ENCODE measurements around the gene CYSRT1.

The CYSRT1 gene

GRCh38 chr9:137185921-137186320 is 39.1 kb upstream of the CYSRT1 start:
- TF ChIP-seq CTCF (IDR thresholded peaks at IDR 0.05; ENCODE audit: low read depth, low read length, missing control alignments) = no peak
- no peak for DNase-seq (ENCODE audit: extremely low read depth, low read depth)
- no peak overlapping the region for H3K4me3 ChIP-seq (replicated peaks; ENCODE audit: low read depth, low read length)

- DNase-seq (ENCODE audit: extremely low read depth, low read depth) = no peak
- H3K4me3 ChIP-seq (replicated peaks; ENCODE audit: low read depth, low read length) = no peak overlapping the region
- no peak for TF ChIP-seq CTCF (IDR thresholded peaks at IDR 0.05; ENCODE audit: low read depth, low read length, missing control alignments)
These were observed 38.6 kb upstream of the CYSRT1 start for GRCh38 chr9:137186385-137186784.

GRCh38 chr9:137187386-137187785 is 37.6 kb upstream of the CYSRT1 start:
- DNase-seq (ENCODE audit: extremely low read depth, low read depth) = no peak
- no peak for TF ChIP-seq CTCF (IDR thresholded peaks at IDR 0.05; ENCODE audit: low read depth, low read length, missing control alignments)
- peak overlapping the region; percentile 94 for H3K4me3 ChIP-seq (replicated peaks; ENCODE audit: low read depth, low read length)

GRCh38 chr9:137188086-137188489 is 36.9 kb upstream of the CYSRT1 start:
- H3K4me3 ChIP-seq (replicated peaks; ENCODE audit: low read depth, low read length) = peak overlapping the region; percentile 94
- TF ChIP-seq CTCF (IDR thresholded peaks at IDR 0.05; ENCODE audit: low read depth, low read length, missing control alignments) = no peak
- DNase-seq (ENCODE audit: extremely low read depth, low read depth) = no peak

GRCh38 chr9:137188490-137189296 is 36.3 kb upstream of the CYSRT1 start, which contains the start of the genes ANAPC2 and SSNA1:
Gene ANAPC2, minus strand, starts transcription at chr9:137188560. Its CDS starts 28 bp downstream, at chr9:137188532.
Gene SSNA1, plus strand, starts transcription at chr9:137188676. Its CDS starts 51 bp downstream, at chr9:137188727.
- H3K4me3 ChIP-seq (replicated peaks; ENCODE audit: low read depth, low read length) = peak within 1 kb of the TSS; percentile 94
- DNase-seq (ENCODE audit: extremely low read depth, low read depth) = peak; percentile 75
- TF ChIP-seq CTCF (IDR thresholded peaks at IDR 0.05; ENCODE audit: low read depth, low read length, missing control alignments) = peak; percentile 37

- TF ChIP-seq CTCF (IDR thresholded peaks at IDR 0.05; ENCODE audit: low read depth, low read length, missing control alignments) = no peak
- peak overlapping the region; percentile 94 for H3K4me3 ChIP-seq (replicated peaks; ENCODE audit: low read depth, low read length)
- DNase-seq (ENCODE audit: extremely low read depth, low read depth) = no peak
These were observed 35.4 kb upstream of the CYSRT1 start for GRCh38 chr9:137189297-137190295.

All from HFF-Myc (cell line).